HepG2 (cell line): ENCODE measurements around the gene TMEM190.

ENCODE experiments used
- CTCF ChIP-seq: sonication (generic); formaldehyde crosslinking; IDR thresholded peaks from 2 replicates; pipeline ENCODE4 v1.5.0; 2020; ENCODE audit warnings: mild to moderate bottlenecking, missing genetic modification reagents, moderate library complexity
- E2F5 ChIP-seq: sonication (generic); formaldehyde crosslinking; conservative IDR thresholded peaks from 2 replicates; pipeline ENCODE4 v1.4.0; 2020; ENCODE audit warnings: missing genetic modification reagents
- FOSL1 ChIP-seq: sonication (generic); formaldehyde crosslinking; IDR thresholded peaks from 2 replicates; pipeline ENCODE4 v1.9.0; 2021; ENCODE audit warnings: missing genetic modification reagents, borderline replicate concordance
- GMEB2 ChIP-seq: IDR thresholded peaks from 2 replicates; pipeline ENCODE4 v1.6.1; 2016; ENCODE audit warnings: missing biosample characterization, missing genetic modification reagents, low read depth
- JUND ChIP-seq: sonication (generic); formaldehyde crosslinking; IDR thresholded peaks from 2 replicates; pipeline ENCODE4 v1.8.0; 2022; ENCODE audit warnings: mild to moderate bottlenecking, missing genetic modification reagents
- NFRKB ChIP-seq: fragments of 450-650 bp; IDR thresholded peaks from 2 replicates; pipeline ENCODE4 v1.6.1; 2017
- POLR2A ChIP-seq, 2 experiments: IDR thresholded peaks; 2 replicates each; pipeline ENCODE4 v1.6.1; 2011; ENCODE audit warnings: low read depth in 2 of 2, low read length in 2 of 2, mild to moderate bottlenecking in 1 of 2, moderate library complexity in 1 of 2; ENCODE audit not compliant: insufficient read depth in 1 of 2
- RBFOX2 ChIP-seq: fragments of 200-400 bp; formaldehyde crosslinking; IDR thresholded peaks from 2 replicates; pipeline ENCODE4 v1.6.1; 2017; ENCODE audit warnings: low read depth, mild to moderate bottlenecking, low read length
- REST ChIP-seq, 2 experiments: IDR thresholded peaks; 2 replicates each; pipeline ENCODE4 v1.6.1; 2011 to 2012; ENCODE audit warnings: low read length in 2 of 2, borderline replicate concordance in 1 of 2, low read depth in 1 of 2, mild to moderate bottlenecking in 1 of 2, moderate library complexity in 1 of 2
- SIN3A ChIP-seq: IDR thresholded peaks from 2 replicates; pipeline ENCODE4 v1.6.1; 2011; ENCODE audit warnings: low read depth, mild to moderate bottlenecking, control low read depth, low read length, borderline replicate concordance
- TAF1 ChIP-seq: sonication (generic); formaldehyde crosslinking; IDR thresholded peaks from 2 replicates; pipeline ENCODE4 v1.4.0; 2020; ENCODE audit warnings: missing genetic modification reagents
- TOE1 ChIP-seq: sonication (generic); formaldehyde crosslinking; IDR thresholded peaks from 2 replicates; pipeline ENCODE4 v1.4.0; 2020; ENCODE audit warnings: mild to moderate bottlenecking, missing genetic modification reagents

DNA sequence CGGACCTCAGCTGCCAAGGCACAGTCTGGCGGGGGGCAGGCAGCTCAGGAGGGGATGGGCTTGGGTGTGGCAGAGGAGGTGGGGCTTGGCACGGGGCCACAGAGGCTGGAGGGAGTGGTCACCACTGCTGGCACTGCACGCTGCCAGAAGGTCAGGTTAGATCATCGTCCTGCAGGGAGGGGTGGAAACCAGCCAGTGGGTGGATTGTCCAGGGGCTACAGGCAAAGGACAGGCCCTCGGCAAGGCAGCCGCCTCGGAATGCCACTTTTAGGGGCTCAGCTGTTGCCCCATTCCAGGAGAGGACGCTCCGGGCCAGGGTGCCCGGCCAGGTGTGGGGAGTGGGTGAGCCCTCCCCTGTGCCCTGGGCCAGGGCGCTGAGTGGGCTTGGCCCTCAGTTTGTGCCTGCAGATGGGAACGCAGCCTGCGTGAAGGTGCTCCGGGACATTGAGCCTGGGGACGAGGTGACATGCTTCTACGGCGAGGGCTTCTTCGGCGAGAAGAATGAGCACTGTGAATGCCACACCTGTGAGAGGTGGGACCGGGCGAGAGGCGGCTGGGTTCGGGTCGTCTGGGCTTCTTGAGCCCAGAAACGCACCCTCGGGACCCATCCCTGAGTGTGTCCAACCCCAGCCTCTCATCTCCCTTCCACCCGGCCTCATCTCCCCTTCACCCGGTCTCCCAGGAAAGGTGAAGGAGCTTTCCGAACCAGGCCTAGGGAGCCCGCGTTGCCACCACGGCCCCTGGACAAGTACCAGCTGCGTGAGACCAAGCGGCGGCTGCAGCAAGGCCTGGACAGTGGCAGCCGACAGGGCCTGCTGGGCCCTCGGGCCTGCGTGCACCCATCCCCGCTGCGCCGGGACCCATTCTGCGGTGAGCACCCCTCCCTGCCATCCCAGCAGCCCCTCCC, 30.6 kb upstream of the TMEM190 start:
- no peak for TF ChIP-seq POLR2A (IDR thresholded peaks at IDR 0.05; ENCODE audit: insufficient read depth in 1 of 2, low read depth in 2 of 2, low read length in 2 of 2)
- no peak for TF ChIP-seq REST (IDR thresholded peaks at IDR 0.05; ENCODE audit: borderline replicate concordance in 1 of 2, low read depth in 1 of 2, low read length in 2 of 2)
- TF ChIP-seq SIN3A = no peak
- TF ChIP-seq NFRKB = no peak
- no peak for TF ChIP-seq CTCF
- TF ChIP-seq GMEB2 (CRISPR knock-in tag) = no peak
- TF ChIP-seq FOSL1 (CRISPR knock-in tag) = no peak
- no peak for TF ChIP-seq E2F5 (CRISPR knock-in tag)
- no peak for TF ChIP-seq TAF1 (CRISPR knock-in tag)
- TF ChIP-seq RBFOX2 = no peak
- no peak for TF ChIP-seq JUND (CRISPR knock-in tag)
- no peak for TF ChIP-seq TOE1
